GM18505 (cell line): Measurements from ENCODE around the gene ANO2.
"Not testable (repeated sequence)": the region's sequence is repeated elsewhere in the genome, so short reads cannot be mapped to it uniquely, and the experiment has no call there.

Source experiments
- ATAC-seq: cut with Tn5 transposase; IDR thresholded peaks from one replicate; pipeline ENCODE4 v1.9.1; 2021; ENCODE audit not compliant: unreplicated experiment
- POLR2A ChIP-seq: IDR thresholded peaks from 4 replicates; pipeline ENCODE4 v1.6.1; 2011; ENCODE audit warnings: borderline replicate concordance; ENCODE audit not compliant: insufficient read depth, insufficient read length; ENCODE audit errors: extremely low read depth

The ANO2 gene

DNA sequence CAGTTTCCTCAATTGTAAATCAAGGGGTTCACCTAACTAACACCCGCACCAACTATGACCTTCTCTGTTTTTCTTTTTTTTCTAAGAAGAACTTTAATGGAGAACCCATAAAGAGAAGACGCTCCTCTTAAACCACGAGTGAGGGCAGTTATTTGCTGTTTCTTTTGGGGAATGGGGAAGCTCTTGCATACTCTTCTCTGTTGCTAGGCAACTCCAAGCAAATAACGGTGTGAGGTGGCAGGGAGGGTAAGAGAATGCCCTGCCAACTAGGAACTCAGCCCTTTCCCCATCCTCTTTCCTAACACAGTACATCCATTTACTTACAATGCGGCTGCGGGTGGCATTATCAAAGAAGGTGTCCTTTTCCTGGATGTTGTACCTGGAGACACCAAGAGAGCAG, 114.9 kb downstream of the ANO2 start:
- no peak for ATAC-seq
- TF ChIP-seq POLR2A: no peak

DNA sequence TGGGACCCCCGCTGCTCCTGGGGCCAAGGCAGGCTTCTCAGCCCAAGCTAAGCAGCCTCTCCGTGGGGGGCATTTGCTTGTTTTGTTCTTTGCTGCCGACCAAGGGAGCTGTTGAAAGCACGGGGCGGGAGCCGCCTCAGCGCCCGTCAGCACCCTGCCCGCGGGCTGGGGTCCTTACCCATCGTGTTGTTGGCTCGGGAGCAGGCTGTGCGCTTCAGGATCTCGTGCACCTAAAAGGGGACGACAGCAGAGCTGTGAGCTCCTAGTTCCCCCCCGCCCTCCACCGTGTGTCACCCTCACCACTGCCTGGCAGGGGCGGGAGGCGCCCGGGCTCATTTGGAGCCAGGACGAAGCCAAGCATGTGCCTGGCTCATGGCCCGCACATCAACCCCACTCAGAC, 117.5 kb downstream of the ANO2 start:
- TF ChIP-seq POLR2A: no peak
- no peak for ATAC-seq

DNA sequence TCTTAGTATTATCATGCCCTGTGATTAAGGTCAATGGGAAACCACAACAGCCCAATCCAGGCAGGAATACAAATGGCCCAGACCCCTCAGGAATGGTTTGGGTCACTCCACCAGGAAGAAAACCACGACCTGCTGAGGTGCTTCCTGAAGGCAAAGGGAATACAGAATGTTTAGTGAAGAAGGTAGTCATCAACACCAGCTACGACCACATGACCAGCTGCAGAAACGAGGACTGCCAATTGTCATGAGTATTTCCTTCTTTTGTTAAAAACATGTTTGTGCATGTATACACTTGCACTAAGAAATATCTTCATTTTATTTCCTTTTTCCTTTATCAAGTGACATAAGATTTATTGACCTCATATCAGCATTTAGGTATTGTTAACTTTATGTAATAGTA, 119.3 kb downstream of the ANO2 start:
- not testable (repeated sequence) for ATAC-seq

DNA sequence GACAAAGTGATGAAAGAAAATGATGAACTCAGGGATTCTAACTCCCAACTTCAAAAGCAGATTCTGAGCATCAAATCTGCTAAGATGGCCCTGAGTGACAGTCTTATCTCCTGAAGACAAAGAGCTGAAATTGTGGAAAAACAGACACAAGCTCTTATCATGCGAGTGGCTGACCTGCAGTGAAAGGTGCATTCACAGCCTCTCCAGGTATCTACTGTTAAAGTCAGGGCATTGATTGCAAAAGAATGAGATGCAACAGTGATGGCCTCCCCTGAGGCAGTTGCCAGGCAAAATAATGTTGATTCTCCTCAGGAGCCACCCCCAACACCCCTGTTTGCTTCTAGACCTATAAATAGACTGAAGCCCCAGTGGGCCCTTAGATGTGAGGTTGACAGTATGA, 126.2 kb downstream of the ANO2 start:
- ATAC-seq: not testable (repeated sequence)

DNA sequence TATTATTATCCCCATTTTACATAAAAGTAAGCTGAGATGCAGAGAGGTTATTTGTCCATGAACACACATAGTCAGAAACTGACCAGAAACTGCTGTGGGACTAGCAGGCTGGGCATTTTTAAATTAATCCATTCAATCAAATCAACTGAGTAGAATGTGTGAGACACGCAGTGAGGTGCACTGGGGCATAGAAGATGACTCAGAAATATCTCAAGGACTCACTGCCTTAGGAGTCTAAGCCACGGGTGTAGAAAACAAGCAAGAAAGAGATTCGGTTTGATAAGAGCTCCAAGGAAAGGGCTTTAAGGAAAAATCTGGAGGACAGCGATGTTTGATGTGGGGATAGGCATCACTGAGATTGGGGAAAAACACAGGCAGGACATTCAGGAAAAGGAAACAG, 127.8 kb downstream of the ANO2 start:
- TF ChIP-seq POLR2A: no peak
- ATAC-seq: no peak

DNA sequence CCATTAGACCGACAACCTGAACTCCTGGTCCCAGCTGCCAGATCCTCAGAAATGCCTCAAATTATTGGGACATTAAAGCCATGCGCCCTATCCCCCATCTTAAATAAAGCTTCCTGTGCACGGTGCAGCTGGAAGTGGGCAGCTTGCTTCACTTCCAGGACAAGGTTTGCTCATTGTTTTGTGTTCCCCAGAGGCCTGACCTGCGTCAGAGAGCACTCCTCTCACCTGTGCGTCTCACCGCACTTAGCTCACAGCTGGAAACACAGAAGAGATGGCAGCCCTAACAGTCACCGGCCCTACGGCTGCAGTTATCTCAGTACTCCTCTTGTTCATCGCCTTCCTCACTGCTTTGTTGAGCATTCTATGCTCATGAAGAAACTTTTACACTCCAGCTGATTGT, 135.5 kb downstream of the ANO2 start:
- ATAC-seq: no peak

DNA sequence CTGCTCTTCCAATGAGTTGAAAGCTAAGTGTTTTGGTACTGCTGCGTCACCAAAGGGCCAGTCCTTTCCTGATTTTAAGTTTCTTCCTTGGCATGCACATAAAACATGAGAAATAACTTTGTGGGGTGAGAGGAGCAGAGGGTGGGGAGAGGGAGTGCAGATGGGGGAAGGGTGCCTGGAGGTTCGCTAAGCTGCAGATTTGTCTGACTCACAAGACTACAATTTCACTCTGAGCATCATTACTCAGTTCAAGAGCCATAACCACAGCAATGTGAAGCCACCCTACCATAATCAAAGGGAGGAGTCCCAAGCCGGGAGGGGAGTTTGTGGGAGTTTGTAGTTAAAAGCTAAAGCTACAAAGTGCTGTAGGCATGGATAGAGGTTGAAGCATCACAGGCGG, 136.1 kb downstream of the ANO2 start:
- ATAC-seq: no peak
- TF ChIP-seq POLR2A: no peak

More for the DNA sequence above, 135.5 kb downstream of the ANO2 start:
- no peak for TF ChIP-seq POLR2A

DNA sequence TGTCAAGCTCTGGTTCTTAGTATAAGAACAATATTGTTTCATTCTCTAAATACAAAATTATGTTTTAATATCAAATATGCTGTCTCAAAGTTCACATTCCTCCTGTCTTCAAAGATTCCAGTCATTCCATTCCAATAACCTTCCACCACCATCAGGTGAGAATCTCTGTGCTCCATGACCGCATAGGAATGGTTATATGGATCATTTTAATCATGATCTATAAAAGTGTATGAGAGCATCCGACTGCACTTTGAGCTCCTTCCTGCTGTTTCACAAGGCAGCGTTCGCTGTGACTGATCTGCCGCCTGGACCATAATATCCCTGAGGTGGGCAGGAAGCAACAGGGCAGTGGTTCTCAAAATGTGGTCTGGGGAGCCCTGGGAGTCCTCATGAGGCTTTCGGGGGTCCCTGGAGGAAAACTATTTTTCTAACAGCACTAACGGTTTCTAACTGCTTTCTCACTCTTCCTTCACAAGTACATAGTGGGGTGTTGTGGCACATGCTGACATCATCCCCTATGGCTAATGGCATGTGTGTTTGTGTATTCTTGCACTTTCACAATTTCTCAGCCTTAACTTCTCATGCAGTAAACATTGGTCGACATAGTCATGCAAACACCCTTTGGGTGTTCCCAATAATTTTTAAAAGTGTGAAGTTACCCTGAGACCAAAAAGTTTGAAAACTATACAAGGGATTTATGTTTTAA, 137.4 kb downstream of the ANO2 start:
- no peak for ATAC-seq
- TF ChIP-seq POLR2A: no peak

DNA sequence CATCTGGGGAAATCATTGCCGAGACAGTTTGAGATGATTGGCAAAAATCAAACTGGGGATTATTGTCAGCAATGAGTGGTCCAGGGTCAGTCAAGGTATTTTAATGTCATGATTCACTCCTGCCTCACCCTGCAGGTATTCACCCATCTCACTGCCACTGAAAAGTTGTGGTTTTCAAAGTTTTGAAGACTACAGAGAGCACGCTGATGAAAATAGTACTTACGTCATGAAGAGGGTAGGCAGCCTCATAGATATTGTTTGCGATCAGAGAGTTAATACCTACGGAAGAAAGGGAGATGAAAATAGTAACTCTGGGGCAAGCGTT, 138.0 kb downstream of the ANO2 start:
- no peak for TF ChIP-seq POLR2A
- no peak for ATAC-seq

DNA sequence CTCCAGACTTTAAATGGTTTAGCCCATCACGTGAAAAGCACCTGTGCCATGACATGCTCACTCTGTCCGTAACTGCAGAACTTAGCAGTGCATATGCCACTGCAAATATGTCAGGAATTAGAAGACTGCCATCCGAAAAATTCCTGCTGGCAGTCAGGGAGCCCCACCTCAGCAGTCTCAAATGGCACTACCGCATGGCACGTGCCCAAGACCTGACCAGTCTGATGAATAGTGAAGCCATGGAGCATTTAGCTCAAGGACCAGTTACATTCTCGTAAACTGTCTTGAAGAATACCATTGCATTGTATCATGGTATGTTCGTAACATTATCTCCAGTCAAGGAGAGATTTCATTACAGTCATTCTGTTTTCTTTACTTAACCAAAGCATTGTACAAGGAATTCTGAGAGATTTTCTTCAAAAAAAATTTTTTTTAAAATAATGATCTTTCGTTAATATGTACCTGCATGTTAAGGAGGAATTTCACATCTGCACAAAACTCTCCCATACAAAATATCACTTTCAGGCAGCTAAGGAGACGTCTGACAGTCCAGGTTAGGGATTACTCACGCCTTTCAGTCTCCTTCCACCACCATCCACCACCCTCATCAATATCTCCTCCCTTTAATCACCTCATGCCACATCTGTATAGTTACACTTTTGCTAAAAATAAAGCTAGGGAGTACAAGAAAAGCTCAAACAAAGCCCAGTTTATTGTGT, 138.5 kb downstream of the ANO2 start:
- ATAC-seq: no peak
- no peak for TF ChIP-seq POLR2A

DNA sequence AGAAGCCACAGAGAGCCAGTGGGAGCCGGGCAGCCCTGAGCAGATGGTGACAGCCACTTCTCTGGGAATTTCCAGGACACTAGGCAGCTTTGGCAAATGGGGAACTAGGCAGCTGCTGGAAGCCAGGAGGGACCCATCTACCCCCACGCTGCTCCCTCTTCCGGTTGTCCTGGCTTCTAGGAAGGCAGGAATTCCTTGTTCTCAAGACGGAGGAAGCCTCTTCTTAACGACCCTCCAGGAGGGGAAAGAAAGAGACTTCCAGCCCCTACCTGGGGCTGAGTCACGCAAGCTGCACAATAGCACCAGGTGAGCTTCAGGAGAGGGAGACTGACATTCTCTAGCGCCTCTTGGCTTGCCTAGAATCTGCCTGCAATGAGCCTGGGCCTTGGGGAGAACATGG, 141.5 kb downstream of the ANO2 start:
- ATAC-seq: no peak
- no peak for TF ChIP-seq POLR2A

DNA sequence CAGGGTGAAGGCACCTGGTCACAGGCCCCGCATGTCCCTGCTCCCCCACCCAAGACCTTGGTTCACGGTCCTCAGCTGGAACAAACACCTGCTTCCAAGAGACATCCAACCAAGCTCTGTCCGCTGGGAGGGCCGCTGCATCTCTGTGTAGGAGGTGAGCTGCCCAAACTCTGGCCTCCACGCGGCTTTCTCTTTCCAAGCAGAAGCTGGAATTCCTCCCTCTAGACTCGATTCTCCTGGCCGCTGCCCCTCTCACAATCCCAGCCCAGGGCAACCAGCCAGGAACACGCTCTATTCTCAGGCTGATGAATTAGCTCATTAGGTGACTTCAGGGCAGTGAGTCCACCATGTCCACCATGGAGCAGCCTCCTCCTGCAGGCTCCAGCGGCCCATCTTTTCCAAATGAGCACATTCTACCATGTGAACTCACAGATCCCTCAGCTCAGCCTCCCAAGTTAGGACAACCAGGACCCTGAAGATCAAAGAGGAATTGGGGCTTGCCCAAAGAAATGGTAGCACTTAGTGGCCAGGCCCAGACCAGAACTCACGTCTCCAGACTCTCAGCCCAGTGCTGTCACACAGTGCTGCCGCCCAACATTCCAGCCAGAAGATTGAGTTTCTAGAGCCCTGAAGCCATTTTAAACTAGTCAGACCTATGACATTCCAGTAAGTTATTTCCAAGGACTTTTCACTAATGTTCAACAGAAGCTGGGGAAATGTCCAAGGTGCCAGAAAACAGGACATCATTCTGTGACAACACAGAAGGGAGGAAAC, 146.6 kb downstream of the ANO2 start:
- TF ChIP-seq POLR2A: no peak
- no peak for ATAC-seq

DNA sequence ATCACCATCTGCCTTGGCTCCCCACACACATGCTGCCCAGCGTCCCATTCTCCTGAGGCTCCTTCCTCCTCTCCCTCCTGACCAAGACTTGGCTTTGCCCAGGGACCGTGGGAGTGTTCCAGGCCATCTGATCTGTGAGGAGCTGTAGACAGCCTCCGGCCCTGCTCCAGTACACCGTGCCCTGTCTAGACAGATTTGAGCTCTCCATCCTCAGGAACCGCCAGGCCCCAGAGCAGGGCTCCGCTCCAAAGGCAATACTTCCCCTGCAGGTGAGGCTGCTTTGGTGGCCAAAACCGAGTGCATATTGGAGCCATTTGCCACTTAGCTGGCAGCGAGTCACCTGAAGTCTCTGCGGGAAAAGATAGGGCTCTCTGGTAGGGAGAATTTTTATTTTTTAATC, 147.4 kb downstream of the ANO2 start:
- no peak for ATAC-seq
- TF ChIP-seq POLR2A: no peak

DNA sequence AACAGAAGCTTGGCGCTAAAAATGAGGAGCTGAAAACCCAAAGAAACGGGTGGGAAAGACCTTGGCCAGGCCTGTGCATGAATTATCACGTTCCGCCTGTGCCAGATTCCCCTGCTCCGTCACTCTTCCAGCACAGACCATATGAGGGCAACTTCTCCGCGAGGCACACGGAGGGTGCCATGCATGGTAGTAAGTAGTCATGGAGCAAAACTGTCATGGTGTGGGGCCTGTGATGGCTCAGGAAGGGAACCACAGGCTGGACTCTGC, 148.2 kb downstream of the ANO2 start:
- no peak for ATAC-seq
- no peak for TF ChIP-seq POLR2A
